ENCODE data around the gene KDM6A. TPM values are rescaled to one million over a fixed set of nuclear protein-coding genes. Genes with fewer than 3 reads are reported as not detected.
A peak's percentile ranks its signal among the peaks of the same experiment; 100 is the strongest.

The KDM6A gene
- total and polyA plus RNA-seq, 9 of the 15 experiments (the other 6 are each of a cell fraction or from before 2014, with no cell fraction given) = 8.4 to 34.3 (median 22.9) TPM

GRCh38 chrX:44908153-44908552, 35.2 kb downstream of the KDM6A start:
- DNase-seq (ENCODE audit: extremely low read depth in 1 of 4, low spot score in 3 of 4) (no peak), FAIRE-seq (no peak), ATAC-seq (peak; percentile 19)
- in situ Hi-C loops (cut with MboI) (no loop called here), intact Hi-C loops (cut with micrococcal nuclease) (no loop called here)
- Histone ChIP-seq H3K9me1 (ENCODE audit: control insufficient read depth, insufficient read depth, low read length) (no peaks in the 10 kb centered on the region), H2AFZ (ENCODE audit: low read depth, low read length) (no peak overlapping the region), H3K9ac (ENCODE audit: insufficient read depth in 1 of 2, low read depth in 2 of 2, low read length in 2 of 2) (peak overlapping the region in 1 of 2 experiments; percentile 25; a peak in 2 of 4 replicates), H3K79me2 (ENCODE audit: control insufficient read depth, insufficient read depth, low read length) (peaks cover 89% of the 10 kb centered on the region), H3K4me1 (replicated peaks in 1 of 2; ENCODE audit: control insufficient read depth in 2 of 2, insufficient read depth in 2 of 2, low read length in 2 of 2) (peaks cover 10 to 54% of the 10 kb centered on the region in 2 experiments), H3K4me2 (ENCODE audit: insufficient read depth, low read length) (peak overlapping the region; percentile 52), H3K27ac (ENCODE audit: extremely low read depth, low read depth, low read length) (peak overlapping the region; percentile 63), H3K36me3 (ENCODE audit: control insufficient read depth, insufficient read depth, low read length) (peaks cover 6% of the 10 kb centered on the region; the same call in 2 of the 3 replicates), H3K4me3 (no peak overlapping the region), H3K9me3 (replicated peaks; ENCODE audit: control insufficient read depth, insufficient read depth, low read depth, low read length) (no peaks in the 10 kb centered on the region), H4K20me1 (replicated peaks; ENCODE audit: control insufficient read depth, insufficient read depth, low read length) (peaks cover 12% of the 10 kb centered on the region; the same call in 1 of the 2 replicates), H3K27me3 (ENCODE audit: control insufficient read depth in 2 of 2, insufficient read depth in 2 of 2, low read length in 2 of 2) (no peaks in the 10 kb centered on the region)
- CTCF ChIA-PET (ENCODE audit: low intra/inter-chr PET ratio) = no interaction called here
- POLR2A ChIA-PET = interaction anchor here (3.4 kb wide), 1 partner anchor 9 kb away, joined by 16 read pairs; no protein-coding TSS in a partner anchor
- TF ChIP-seq, protein P1, sequence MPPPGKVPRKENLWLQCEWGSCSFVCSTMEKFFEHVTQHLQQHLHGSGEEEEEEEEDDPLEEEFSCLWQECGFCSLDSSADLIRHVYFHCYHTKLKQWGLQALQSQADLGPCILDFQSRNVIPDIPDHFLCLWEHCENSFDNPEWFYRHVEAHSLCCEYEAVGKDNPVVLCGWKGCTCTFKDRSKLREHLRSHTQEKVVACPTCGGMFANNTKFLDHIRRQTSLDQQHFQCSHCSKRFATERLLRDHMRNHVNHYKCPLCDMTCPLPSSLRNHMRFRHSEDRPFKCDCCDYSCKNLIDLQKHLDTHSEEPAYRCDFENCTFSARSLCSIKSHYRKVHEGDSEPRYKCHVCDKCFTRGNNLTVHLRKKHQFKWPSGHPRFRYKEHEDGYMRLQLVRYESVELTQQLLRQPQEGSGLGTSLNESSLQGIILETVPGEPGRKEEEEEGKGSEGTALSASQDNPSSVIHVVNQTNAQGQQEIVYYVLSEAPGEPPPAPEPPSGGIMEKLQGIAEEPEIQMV (tag; conservative IDR thresholded peaks at IDR 0.05; ENCODE audit: low read depth) = 0 out of 2 replicates have a peak, but pooled peaks have one; percentile 7
- TF ChIP-seq KDM5B (IDR thresholded peaks at IDR 0.05; ENCODE audit: insufficient replicate concordance, low read depth, low read length) (no peak), KAT7 (CRISPR knock-in tag; IDR thresholded peaks at IDR 0.05; ENCODE audit: borderline replicate concordance) (no peak), ATF3 (IDR thresholded peaks at IDR 0.05) (peak; percentile 65), ATF3 (CRISPR knock-in tag; conservative IDR thresholded peaks at IDR 0.05) (no peak), C11orf30 (IDR thresholded peaks at IDR 0.05; ENCODE audit: low read depth) (0 out of 2 replicates have a peak, but pooled peaks have one; percentile 9), ZNF316 (IDR thresholded peaks at IDR 0.05) (peak; percentile 23; the same call in 1 of the 2 replicates), RBM34 (IDR thresholded peaks at IDR 0.05; ENCODE audit: borderline replicate concordance, insufficient read depth, low read length) (no peak), JUND (IDR thresholded peaks at IDR 0.05; ENCODE audit: borderline replicate concordance, low read depth, low read length) (no peak; the same call in 1 of the 2 replicates), JUND (tag; IDR thresholded peaks at IDR 0.05; ENCODE audit: borderline replicate concordance, low read depth, low read length) (peak; percentile 33; the same call in 1 of the 3 replicates), NR2C2 (CRISPR knock-in tag; IDR thresholded peaks at IDR 0.05) (no peak), NR2C2 (tag; IDR thresholded peaks at IDR 0.05) (no peak), TSHZ1 (CRISPR knock-in tag; IDR thresholded peaks at IDR 0.05) (no peak), NFE2 (IDR thresholded peaks at IDR 0.05; ENCODE audit: low read depth) (0 out of 2 replicates have a peak, but pooled peaks have one; percentile 19)
- TF ChIP-seq, protein P2, sequence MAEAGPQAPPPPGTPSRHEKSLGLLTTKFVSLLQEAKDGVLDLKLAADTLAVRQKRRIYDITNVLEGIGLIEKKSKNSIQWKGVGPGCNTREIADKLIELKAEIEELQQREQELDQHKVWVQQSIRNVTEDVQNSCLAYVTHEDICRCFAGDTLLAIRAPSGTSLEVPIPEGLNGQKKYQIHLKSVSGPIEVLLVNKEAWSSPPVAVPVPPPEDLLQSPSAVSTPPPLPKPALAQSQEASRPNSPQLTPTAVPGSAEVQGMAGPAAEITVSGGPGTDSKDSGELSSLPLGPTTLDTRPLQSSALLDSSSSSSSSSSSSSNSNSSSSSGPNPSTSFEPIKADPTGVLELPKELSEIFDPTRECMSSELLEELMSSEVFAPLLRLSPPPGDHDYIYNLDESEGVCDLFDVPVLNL (CRISPR knock-in tag; IDR thresholded peaks at IDR 0.05; ENCODE audit: low read depth) = no peak
- WGBS (ENCODE audit: insufficient coverage, low coverage, missing lambda C conversion rate) = 14% methylated on average over 3 of the region's 3 CpGs
- no TSS peak for BruUV-seq (replicated peaks)
